HepG2 (cell line): ENCODE data around the gene WDR47. TPM values are rescaled to one million over a fixed set of nuclear protein-coding genes. Genes with fewer than 3 reads are reported as not detected.

ENCODE experiments used
- ARNTL ChIP-seq: sonication (generic); formaldehyde crosslinking; IDR thresholded peaks from 2 replicates; pipeline ENCODE4 v1.4.0; 2020; ENCODE audit warnings: mild to moderate bottlenecking, missing genetic modification reagents
- GATA4 ChIP-seq: sonication (generic); IDR thresholded peaks from 2 replicates; pipeline ENCODE4 v1.6.1; 2016; ENCODE audit warnings: antibody characterized with exemption, low read depth, borderline replicate concordance
- KDM2A ChIP-seq: sonication (generic); formaldehyde crosslinking; IDR thresholded peaks from 2 replicates; pipeline ENCODE4 v1.4.0; 2020; ENCODE audit warnings: low read depth, missing genetic modification reagents, borderline replicate concordance
- MBNL3 ChIP-seq: fragments of 250-450 bp; sonication (Bioruptor Pico); conservative IDR thresholded peaks from 2 replicates; pipeline ENCODE4 v1.8.0; 2022; ENCODE audit warnings: mild to moderate bottlenecking, inconsistent platforms
- MED1 ChIP-seq: sonication (generic); formaldehyde crosslinking; IDR thresholded peaks from 2 replicates; pipeline ENCODE4 v1.4.0; 2020; ENCODE audit warnings: missing genetic modification reagents
- POLR2G ChIP-seq: fragments of 200-400 bp; formaldehyde crosslinking; IDR thresholded peaks from 2 replicates; pipeline ENCODE4 v1.6.1; 2018; ENCODE audit warnings: mild to moderate bottlenecking, low read depth, low read length, moderate library complexity
- RBAK ChIP-seq: sonication (generic); formaldehyde crosslinking; IDR thresholded peaks from 2 replicates; pipeline ENCODE4 v1.5.1; 2020; ENCODE audit warnings: mild to moderate bottlenecking, missing genetic modification reagents
- SCMH1 ChIP-seq: sonication (generic); formaldehyde crosslinking; IDR thresholded peaks from 2 replicates; pipeline ENCODE4 v1.9.0; 2021; ENCODE audit warnings: missing genetic modification reagents, mild to moderate bottlenecking, borderline replicate concordance
- SRSF1 ChIP-seq: fragments of 200-400 bp; formaldehyde crosslinking; optimal IDR thresholded peaks from 2 replicates; pipeline ENCODE3; 2017; ENCODE audit warnings: mild to moderate bottlenecking, low read depth, low read length, moderate library complexity
- SSRP1 ChIP-seq: IDR thresholded peaks from 2 replicates; pipeline ENCODE4 v1.6.1; 2016; ENCODE audit warnings: control low read depth
- TEAD2 ChIP-seq: sonication (generic); formaldehyde crosslinking; IDR thresholded peaks from 2 replicates; pipeline ENCODE4 v1.9.0; 2021; ENCODE audit warnings: missing genetic modification reagents
- ZKSCAN5 ChIP-seq: sonication (generic); formaldehyde crosslinking; IDR thresholded peaks from 2 replicates; pipeline ENCODE4 v1.5.1; 2020; ENCODE audit warnings: mild to moderate bottlenecking, missing genetic modification reagents
- ZNF234 ChIP-seq: sonication (generic); formaldehyde crosslinking; conservative IDR thresholded peaks from 2 replicates; pipeline ENCODE4 v1.5.1; 2020; ENCODE audit warnings: mild to moderate bottlenecking, missing genetic modification reagents
- ZNF235 ChIP-seq: sonication (generic); formaldehyde crosslinking; IDR thresholded peaks from 2 replicates; pipeline ENCODE4 v1.8.1; 2023; ENCODE audit warnings: mild to moderate bottlenecking, missing genetic modification reagents, borderline replicate concordance
- ZNF264 ChIP-seq: sonication (generic); formaldehyde crosslinking; IDR thresholded peaks from 2 replicates; pipeline ENCODE4 v1.4.0; 2020; ENCODE audit warnings: missing genetic modification reagents
- polyA plus RNA-seq, 8 experiments: library from polyadenylated mRNA; depleted of rRNA in 3 of 8; stranded (reverse) in 7 of 8; unstranded in 1 of 8; fragments of >200 nt; fragmentation: Illumina TruSeq in 4 of 8; extraction: Trizol in 4 of 8; gene quantifications; 2 replicates each; pipeline versions ENCODE4 v1.2.1 to v1.2.3, GENCODE V29; 2011 to 2016; ENCODE audit warnings: low read depth in 4 of 8, missing spikeins in 1 of 8, mixed read lengths in 1 of 8; ENCODE audit not compliant: insufficient read depth in 1 of 8
- total RNA-seq, 5 experiments: library from RNA; depleted of rRNA; stranded (reverse); fragments of >200 nt; fragmentation: Illumina TruSeq; extraction: Trizol; gene quantifications; 2 replicates each; pipeline ENCODE4 v1.2.3, GENCODE V29; 2016; ENCODE audit warnings: low read depth in 1 of 5
- TF ChIP-seq, protein P1 (sequence below): sonication (generic); formaldehyde crosslinking; IDR thresholded peaks from 2 replicates; pipeline ENCODE4 v1.4.0; 2020; ENCODE audit warnings: mild to moderate bottlenecking, missing genetic modification reagents
- TF ChIP-seq, protein P2 (sequence below): sonication (generic); formaldehyde crosslinking; IDR thresholded peaks from 2 replicates; pipeline ENCODE4 v1.4.0; 2020; ENCODE audit warnings: mild to moderate bottlenecking, low read depth, missing genetic modification reagents
- TF ChIP-seq, protein P3 (sequence below): sonication (generic); formaldehyde crosslinking; IDR thresholded peaks from 2 replicates; pipeline ENCODE4 v1.4.0; 2020; ENCODE audit warnings: missing genetic modification reagents, low read depth, mild to moderate bottlenecking, borderline replicate concordance
- TF ChIP-seq, protein P4 (sequence below): sonication (generic); formaldehyde crosslinking; IDR thresholded peaks from 2 replicates; pipeline ENCODE4 v1.4.0; 2020; ENCODE audit warnings: missing genetic modification reagents, borderline replicate concordance
- TF ChIP-seq, protein P5 (sequence below): sonication (generic); formaldehyde crosslinking; IDR thresholded peaks from 2 replicates; pipeline ENCODE4 v1.9.0; 2021; ENCODE audit warnings: missing genetic modification reagents, borderline replicate concordance

Gene WDR47
- total and polyA plus RNA-seq, 2 of the 13 experiments (the other 11 are each of a cell fraction or from before 2014, with no cell fraction given), result 4.3 to 5.9 TPM

DNA sequence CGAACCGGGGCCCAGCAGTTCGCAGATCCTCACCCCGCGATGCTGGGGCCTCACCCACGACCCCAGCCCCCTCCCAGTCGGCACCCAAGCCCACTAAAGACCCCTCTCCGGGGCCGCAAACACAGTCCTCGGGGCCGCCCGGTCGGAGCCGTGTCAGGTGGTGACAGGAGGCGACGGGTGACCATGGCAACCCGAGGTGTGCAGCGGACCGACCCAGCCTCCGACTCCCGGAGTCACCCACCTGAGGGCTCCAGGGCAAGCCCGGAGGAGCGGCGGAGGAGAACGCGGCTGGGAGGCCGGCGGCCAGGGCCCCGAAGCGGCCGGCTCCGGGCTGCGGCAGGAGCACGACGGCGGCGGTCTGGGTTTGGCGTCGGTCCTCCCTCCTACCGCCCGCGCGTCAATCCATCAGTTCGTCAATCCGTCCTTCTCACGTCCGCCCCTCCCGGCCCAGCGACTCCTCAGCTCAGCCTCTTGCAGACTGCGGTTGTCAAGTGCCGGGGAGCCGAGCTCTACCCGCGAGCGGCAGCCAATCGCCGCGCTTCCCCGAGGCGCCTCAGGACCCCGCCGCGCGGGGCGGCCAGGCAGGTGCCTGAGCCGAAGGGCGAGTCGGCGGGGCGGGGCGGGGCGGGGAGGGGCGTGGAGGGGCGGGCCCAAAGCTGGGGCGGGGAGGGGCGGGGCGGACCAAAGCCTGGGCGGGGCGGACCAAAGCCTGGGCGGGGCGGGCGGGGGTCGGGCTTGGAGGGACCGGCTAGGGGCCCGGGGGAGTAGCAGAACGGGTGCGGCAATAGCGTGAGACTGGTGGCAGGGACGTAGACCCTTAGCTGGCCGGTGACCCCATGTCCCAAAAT lies at the start of gene WDR47 (continued):
- TF ChIP-seq, protein P1, sequence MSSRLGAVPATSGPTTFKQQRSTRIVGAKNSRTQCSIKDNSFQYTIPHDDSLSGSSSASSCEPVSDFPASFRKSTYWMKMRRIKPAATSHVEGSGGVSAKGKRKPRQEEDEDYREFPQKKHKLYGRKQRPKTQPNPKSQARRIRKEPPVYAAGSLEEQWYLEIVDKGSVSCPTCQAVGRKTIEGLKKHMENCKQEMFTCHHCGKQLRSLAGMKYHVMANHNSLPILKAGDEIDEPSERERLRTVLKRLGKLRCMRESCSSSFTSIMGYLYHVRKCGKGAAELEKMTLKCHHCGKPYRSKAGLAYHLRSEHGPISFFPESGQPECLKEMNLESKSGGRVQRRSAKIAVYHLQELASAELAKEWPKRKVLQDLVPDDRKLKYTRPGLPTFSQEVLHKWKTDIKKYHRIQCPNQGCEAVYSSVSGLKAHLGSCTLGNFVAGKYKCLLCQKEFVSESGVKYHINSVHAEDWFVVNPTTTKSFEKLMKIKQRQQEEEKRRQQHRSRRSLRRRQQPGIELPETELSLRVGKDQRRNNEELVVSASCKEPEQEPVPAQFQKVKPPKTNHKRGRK (CRISPR knock-in tag), result no peak
- no peak for TF ChIP-seq TEAD2 (CRISPR knock-in tag)
- TF ChIP-seq POLR2G, result peak; percentile 93
- no peak for TF ChIP-seq SCMH1 (CRISPR knock-in tag)
- TF ChIP-seq SSRP1 (CRISPR knock-in tag), result no peak
- TF ChIP-seq RBAK, result no peak
- TF ChIP-seq, protein P2, sequence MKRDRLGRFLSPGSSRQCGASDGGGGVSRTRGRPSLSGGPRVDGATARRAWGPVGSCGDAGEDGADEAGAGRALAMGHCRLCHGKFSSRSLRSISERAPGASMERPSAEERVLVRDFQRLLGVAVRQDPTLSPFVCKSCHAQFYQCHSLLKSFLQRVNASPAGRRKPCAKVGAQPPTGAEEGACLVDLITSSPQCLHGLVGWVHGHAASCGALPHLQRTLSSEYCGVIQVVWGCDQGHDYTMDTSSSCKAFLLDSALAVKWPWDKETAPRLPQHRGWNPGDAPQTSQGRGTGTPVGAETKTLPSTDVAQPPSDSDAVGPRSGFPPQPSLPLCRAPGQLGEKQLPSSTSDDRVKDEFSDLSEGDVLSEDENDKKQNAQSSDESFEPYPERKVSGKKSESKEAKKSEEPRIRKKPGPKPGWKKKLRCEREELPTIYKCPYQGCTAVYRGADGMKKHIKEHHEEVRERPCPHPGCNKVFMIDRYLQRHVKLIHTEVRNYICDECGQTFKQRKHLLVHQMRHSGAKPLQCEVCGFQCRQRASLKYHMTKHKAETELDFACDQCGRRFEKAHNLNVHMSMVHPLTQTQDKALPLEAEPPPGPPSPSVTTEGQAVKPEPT, result no peak
- no peak for TF ChIP-seq ZNF264 (CRISPR knock-in tag)
- TF ChIP-seq, protein P3, sequence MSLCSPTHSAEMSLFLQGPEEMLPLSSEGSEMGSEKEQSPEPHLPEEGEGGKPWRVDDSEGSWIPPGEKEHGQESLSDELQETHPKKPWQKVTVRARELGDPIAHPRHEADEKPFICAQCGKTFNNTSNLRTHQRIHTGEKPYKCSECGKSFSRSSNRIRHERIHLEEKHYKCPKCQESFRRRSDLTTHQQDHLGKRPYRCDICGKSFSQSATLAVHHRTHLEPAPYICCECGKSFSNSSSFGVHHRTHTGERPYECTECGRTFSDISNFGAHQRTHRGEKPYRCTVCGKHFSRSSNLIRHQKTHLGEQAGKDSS (CRISPR knock-in tag), result no peak
- TF ChIP-seq, protein P4, sequence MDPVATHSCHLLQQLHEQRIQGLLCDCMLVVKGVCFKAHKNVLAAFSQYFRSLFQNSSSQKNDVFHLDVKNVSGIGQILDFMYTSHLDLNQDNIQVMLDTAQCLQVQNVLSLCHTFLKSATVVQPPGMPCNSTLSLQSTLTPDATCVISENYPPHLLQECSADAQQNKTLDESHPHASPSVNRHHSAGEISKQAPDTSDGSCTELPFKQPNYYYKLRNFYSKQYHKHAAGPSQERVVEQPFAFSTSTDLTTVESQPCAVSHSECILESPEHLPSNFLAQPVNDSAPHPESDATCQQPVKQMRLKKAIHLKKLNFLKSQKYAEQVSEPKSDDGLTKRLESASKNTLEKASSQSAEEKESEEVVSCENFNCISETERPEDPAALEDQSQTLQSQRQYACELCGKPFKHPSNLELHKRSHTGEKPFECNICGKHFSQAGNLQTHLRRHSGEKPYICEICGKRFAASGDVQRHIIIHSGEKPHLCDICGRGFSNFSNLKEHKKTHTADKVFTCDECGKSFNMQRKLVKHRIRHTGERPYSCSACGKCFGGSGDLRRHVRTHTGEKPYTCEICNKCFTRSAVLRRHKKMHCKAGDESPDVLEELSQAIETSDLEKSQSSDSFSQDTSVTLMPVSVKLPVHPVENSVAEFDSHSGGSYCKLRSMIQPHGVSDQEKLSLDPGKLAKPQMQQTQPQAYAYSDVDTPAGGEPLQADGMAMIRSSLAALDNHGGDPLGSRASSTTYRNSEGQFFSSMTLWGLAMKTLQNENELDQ (CRISPR knock-in tag), result no peak
- TF ChIP-seq ARNTL (CRISPR knock-in tag), result no peak
- TF ChIP-seq GATA4, result peak; percentile 73; the same call in 1 of the 2 replicates
- TF ChIP-seq MBNL3 (CRISPR knock-in tag), result no peak
- TF ChIP-seq KDM2A, result 0 out of 2 replicates have a peak, but pooled peaks have one; percentile 68
- TF ChIP-seq, protein P5, sequence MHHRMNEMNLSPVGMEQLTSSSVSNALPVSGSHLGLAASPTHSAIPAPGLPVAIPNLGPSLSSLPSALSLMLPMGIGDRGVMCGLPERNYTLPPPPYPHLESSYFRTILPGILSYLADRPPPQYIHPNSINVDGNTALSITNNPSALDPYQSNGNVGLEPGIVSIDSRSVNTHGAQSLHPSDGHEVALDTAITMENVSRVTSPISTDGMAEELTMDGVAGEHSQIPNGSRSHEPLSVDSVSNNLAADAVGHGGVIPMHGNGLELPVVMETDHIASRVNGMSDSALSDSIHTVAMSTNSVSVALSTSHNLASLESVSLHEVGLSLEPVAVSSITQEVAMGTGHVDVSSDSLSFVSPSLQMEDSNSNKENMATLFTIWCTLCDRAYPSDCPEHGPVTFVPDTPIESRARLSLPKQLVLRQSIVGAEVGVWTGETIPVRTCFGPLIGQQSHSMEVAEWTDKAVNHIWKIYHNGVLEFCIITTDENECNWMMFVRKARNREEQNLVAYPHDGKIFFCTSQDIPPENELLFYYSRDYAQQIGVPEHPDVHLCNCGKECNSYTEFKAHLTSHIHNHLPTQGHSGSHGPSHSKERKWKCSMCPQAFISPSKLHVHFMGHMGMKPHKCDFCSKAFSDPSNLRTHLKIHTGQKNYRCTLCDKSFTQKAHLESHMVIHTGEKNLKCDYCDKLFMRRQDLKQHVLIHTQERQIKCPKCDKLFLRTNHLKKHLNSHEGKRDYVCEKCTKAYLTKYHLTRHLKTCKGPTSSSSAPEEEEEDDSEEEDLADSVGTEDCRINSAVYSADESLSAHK, result no peak
- no peak for TF ChIP-seq ZNF234 (CRISPR knock-in tag)
- TF ChIP-seq ZNF235 (CRISPR knock-in tag), result no peak
- peak; percentile 38 for TF ChIP-seq MED1 (CRISPR knock-in tag)
- TF ChIP-seq SRSF1, result peak; percentile 53
- no peak for TF ChIP-seq ZKSCAN5 (CRISPR knock-in tag)
